Activated CD4-positive, alpha-beta T cell treated with anti-CD3 and anti-CD28 coated beads, Interleukin-2, amount 50 U/mL, for 1 hour (primary cell): Measurements from ENCODE around the gene PRKCB.
"Not testable (repeated sequence)": the region's sequence is repeated elsewhere in the genome, so short reads cannot be mapped to it uniquely, and the experiment has no call there.

Source experiments
- DNase-seq: peaks from one replicate; pipeline ENCODE4 v3.0.0-alpha.2; 2020

Gene PRKCB

DNA sequence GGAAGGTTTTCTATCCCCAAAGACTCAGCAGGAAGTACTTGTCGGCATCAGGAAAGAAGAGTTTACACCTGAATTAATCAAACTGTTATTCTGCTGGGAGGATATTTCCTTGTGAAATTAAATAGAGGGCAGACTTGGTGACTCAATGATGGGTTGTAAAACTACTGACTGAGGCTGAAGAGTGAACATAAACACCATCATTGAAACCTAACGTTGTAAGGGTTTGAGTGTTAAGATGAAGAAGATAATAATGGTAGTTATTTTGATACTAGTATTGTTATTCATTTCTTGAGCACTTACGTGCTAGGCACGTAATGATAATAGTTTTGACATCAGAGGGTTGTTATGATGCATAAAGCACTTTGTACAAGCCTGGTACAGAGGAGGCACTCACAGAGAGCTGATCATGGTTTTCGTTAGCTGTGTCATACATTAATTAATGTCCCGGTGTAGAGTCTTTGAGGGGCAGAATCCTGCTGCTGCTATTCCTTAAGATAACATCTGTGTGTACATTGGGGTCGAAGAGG is 356.2 kb downstream of the PRKCB start:
- DNase-seq, result no peak

DNA sequence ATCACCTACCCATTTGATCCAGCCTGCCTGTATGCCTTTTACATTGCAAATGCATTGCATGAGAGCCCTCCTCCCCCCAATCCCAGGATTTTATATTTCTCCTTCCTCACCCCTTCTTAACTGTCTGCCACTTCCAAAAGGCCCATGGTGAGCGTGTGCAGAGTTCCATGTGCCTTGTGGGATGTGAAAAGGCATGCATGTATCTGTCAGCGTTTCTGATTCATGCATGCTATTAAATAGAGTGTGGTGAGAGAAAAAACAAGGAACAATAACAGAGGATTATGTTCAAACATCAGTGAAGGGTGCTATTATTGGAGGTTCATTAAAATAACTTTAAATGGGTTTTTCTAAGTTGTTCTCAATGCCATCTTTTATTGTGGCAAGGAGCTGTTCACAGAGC is 359.4 kb downstream of the PRKCB start:
- DNase-seq, result no peak

- no peak for DNase-seq
Measured at GRCh38 chr16:24198807-24199533, 363.2 kb downstream of the PRKCB start.

DNA sequence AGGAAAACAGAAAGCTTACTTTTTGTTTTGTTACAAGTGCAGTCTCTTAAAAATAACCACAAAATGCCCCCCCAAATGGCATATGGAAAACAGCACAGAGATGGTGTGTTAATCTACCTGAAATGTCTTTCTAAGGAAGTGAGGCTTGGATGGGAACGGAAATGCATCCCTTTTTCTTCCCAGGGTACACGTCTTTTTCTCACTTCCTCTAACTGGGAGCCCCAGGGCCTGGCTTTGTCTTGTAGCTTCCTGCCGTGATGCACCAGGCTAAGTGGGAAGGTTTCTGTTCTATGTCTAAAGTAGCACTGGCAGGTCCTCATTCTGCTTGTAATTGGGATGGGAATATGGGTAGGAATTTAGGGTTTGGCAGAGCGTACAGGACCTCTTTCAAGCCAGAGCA is 367.9 kb downstream of the PRKCB start:
- no peak for DNase-seq

GRCh38 chr16:24204150-24204665 is 368.4 kb downstream of the PRKCB start:
- no peak for DNase-seq

- DNase-seq, result no peak
Measured at GRCh38 chr16:24206926-24207325, 371.1 kb downstream of the PRKCB start.

GRCh38 chr16:24208710-24209109 is 372.9 kb downstream of the PRKCB start:
- no peak for DNase-seq

DNA sequence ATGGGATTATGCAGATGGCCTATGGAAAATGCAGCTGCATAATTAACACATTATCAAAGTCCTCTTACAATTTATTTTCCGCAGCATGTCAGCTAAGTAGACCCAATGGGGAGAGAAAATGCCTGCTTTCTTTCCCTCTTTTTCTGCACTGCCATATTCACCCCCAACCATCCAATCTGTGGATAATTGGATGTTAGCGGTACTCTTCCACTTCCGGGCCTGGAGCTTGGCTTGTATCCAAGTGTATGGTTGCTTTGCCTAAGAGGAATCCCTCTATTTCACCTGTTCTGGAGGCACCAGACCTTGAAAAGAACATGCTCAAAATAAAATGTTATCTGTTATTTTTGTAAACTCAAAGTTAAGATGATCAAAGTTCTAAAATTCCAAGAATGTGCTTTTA is 379.2 kb downstream of the PRKCB start:
- no peak for DNase-seq

DNA sequence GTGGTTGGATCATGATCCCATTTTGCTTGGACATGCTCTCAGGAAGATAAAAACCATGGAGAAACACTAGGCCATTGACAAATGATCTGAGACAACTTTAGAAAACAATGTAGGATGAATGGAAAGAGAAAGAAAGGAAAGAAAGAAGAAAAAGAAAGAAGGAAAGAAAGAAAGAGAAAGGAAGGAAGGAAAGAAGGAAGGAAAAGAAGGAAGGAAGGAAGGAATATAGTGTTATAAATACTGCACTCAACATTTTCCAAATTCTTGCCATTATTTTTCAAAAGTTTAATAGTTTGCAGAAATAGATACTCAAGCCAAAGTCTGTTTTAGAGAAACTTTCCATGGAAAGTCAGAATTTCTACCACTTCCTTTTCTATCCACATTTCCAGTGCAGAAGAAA is 381.2 kb downstream of the PRKCB start:
- no peak for DNase-seq

- DNase-seq, result no peak
Measured at GRCh38 chr16:24217461-24217860, 381.7 kb downstream of the PRKCB start.

GRCh38 chr16:24218299-24218698 is 382.5 kb downstream of the PRKCB start:
- no peak for DNase-seq

GRCh38 chr16:24221219-24221618 is 385.4 kb downstream of the PRKCB start:
- no peak for DNase-seq

DNA sequence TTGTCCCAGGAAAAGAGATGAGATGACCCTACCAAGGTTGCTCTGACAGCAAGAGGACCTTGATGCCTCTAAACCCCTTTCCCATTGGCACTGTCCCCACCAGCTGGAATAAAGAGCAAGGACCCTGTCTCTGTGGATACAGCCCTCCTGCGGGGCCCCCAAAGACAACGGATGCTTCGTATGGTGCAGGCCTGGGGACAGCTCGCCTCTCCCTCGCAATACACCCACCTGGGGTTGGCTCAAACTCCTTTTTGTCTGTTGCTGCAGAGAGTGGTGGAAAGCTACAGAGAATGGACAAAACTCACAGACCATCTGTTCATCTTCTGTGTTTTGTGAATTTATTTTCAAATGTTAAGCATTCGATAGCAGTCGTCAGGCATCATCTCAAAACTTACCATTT is 392.7 kb downstream of the PRKCB start:
- no peak for DNase-seq

DNA sequence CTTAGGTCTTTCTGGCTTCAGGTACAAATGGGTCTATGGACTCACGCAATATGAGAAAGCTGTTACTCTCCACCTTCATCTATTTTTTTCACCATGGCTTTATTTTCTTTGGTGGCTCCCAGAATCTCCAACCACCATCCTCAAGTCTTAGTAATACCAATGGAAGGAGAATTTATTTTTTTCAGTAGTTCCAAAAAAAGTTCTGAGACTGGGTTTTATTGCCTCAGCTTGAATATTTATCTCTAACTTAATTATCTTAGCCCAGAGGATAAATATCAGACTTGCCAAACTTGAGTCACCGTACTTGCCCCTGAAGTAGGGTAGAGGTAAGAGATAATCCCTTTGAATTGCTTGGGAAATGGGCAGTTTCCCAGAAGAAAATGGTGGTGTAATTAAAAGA is 397.2 kb downstream of the PRKCB start:
- no peak for DNase-seq

- DNase-seq, result no peak
Measured at GRCh38 chr16:24234737-24235136, 399.0 kb downstream of the PRKCB start.

DNA sequence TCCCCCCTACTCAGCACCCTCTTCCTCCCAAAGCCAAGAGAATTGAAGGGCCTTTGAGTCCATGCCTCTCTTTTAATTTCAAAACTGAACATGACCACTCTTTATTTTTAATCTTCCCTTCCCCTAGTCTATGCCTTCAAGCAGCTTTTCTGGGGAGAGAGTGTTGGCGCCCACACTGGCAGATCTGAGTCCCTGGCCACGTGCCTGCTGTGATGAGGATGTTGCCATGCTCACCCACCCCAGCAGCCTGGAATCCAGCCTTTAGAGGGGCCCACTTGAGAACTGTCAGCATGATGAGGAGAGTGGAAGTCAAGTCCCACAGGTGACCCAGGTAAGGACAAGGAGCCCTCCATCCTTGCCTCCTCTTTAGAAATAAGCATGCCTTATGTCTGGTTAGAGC is 400.0 kb downstream of the PRKCB start:
- no peak for DNase-seq

DNA sequence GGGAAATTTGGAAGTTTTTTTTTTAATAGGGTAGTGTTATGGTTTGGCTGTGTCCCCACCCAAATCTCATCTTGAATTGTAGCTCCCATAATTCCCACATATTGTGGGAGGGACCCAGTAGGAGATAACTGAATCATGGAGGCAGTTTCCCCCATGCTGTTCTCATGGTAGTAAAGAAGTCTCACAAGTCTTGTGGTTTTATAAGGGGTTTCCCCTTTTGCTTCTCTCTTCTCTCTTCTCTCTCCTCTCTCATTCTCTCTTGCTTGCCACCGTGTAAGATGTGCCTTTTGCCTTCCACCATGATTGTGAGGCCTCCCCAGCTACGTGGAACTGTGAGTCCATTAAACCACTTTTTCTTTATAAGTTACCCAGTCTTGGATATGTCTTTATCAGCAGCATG is 403.1 kb downstream of the PRKCB start:
- not testable (repeated sequence) for DNase-seq

DNA sequence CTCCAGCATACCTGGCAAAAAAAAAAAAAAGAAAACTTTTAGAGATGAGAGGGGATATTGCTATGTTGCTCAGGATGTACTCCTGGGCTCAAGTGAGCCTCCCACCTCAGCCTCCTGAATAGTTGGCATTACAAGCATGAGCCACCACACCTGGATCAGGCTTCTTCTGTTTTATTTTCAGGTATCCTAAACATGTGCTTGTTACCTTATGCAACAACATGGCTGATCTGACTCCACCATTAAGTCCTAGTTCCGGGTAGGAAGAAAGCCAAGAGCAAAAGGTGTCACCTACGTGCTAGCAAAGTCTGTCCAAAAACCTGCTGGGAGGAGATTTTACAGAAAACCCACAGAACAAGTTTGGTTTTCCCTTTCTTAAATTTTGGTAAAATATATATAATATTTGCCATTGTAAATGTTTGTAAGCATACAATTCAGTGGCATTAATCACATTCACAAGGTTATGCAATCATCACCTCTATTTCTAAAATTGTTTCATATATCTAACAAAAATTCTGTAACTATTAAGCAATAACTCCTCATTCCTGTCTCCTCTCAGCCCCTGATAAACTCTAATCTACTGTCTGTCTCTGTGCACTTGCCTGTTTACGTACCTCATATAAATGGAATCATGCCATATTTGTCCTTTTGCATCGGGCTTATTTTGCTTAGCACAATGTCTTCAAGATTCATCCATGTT is 411.3 kb downstream of the PRKCB start:
- no peak for DNase-seq

DNA sequence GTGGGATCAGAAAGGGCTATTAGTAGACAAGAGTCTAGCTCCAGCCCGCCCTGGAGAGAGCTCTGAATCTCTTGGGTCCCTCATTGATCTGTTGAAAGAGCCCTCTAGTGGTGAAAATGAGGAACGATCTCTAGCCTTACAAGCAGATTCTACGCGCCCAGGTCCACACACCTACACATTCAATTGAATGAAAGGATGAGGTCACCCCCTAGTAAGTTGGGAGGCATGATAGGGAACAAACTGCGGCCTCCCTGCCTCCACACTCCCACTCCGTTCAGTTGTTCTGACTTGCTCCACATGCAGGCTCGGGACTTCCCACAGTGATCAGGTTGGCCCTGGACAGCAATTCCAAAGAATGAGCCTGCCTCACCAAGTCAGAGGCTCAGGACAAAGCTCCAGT is 417.4 kb downstream of the PRKCB start:
- peak; percentile 14 for DNase-seq

DNA sequence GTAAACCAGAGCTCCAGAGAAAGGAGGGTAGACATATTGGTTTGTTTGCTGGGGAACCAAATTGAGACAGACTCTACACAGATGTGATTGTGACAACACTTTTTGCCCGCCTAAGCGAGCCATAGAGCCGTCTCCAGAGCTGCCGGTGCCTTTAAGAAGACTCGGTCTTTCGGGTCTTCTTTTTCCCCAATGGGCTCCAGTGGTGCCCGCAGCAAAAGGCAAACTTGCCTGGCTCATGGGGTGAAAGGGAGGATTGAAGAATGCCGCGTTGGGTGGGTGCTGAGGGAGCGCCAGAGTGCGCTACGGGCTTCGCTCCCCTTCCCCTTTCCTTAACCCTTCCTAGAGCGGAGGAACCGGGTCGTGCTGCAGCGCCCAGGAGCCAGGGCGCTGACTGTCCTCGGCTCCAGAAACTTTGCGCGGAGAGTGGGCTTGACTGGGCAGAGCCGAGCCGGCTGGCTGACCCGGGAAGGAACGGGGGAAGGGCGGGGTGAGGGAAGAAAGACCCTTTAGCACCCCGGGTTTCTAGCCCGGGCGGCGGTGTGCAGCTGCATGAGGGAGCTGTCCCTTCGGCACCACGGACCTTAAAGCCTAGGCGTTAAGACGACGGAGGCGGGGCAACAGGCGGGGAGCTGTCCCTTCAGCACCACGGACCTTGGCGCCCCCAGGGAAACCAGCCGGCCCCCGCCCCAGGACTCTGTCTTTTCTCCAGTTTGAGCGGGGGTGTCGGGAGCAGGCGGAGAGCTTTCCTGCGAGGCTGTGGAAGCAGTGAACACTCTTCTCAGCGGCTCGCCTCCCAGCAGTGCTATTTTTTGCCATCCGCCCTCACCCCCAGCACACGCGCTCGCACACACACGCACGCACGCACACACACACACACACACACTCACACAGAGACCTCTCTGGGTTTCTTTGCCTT is 419.9 kb downstream of the PRKCB start, which contains the start of gene CACNG3:
TSS of gene CACNG3 (plus strand) at position 880 of the 916 bp plus-strand sequence. CDS start 420 bp downstream, outside the sequence.
- peak; percentile 43 for DNase-seq

DNA sequence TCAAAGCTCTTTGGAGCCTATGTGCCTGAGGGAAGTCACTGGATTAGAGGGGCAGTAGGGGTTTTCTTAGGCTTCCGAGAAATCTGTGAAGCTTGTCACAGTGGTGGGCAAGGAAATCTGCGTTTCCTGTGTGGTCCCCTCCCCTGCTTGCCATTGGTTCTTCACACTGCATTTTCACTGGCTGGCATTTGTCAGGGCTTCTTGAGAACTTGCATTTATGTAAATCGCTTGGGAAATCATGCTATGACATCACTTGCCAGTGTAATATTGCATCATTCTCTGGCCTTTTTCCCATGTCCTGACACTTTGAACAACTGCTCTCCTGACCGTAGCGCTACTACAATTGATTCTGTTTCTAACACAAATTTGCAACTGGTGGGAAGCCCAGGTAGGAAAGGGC is 422.2 kb downstream of the PRKCB start:
- DNase-seq, result no peak

- no peak for DNase-seq
Measured at GRCh38 chr16:24258791-24259190, 423.0 kb downstream of the PRKCB start.

DNA sequence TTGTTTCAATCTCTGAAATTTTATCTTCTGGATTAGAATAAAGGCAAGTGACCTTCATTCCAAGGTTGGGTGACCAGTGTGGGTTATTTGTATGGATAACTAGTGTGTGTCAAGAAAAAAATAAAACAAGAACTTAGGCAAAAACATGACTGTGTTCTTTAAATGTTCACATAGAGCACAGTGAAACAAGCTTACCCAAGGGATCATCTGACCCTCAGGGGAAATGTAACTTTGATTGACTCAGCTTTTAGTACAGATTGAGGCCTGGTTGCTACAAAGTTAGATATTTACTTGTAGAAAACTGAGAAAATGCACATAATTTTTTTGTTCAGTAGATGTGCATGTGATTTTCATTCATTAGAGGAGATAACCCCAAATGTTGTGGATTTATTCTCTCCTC is 427.0 kb downstream of the PRKCB start:
- no peak for DNase-seq
